CD4-positive, alpha-beta T cell treated with Interleukin-10 for 1 hour (primary cell): Measurements from ENCODE around the gene PDE4B.
"Not testable (repeated sequence)": the region's sequence is repeated elsewhere in the genome, so short reads cannot be mapped to it uniquely, and the experiment has no call there.

Experiments used
- DNase-seq: peaks from one replicate; pipeline ENCODE4 v3.0.0-alpha.2; 2020

The PDE4B gene

GRCh38 chr1:66069976-66070876 lies 277.5 kb downstream of the PDE4B start:
- no peak for DNase-seq

- DNase-seq, result no peak
These were observed 280.7 kb downstream of the PDE4B start for GRCh38 chr1:66073388-66073787.

- no peak for DNase-seq
These were observed 281.5 kb downstream of the PDE4B start for GRCh38 chr1:66074147-66074546.

- DNase-seq, result no peak
These were observed 285.7 kb downstream of the PDE4B start for GRCh38 chr1:66078412-66078811.

- no peak for DNase-seq
These were observed 290.3 kb downstream of the PDE4B start for GRCh38 chr1:66083003-66083402.

- no peak for DNase-seq
These were observed 291.7 kb downstream of the PDE4B start for GRCh38 chr1:66084442-66084841.

- no peak for DNase-seq
These were observed 292.9 kb downstream of the PDE4B start for GRCh38 chr1:66085600-66085999.

- DNase-seq, result no peak
These were observed 296.1 kb downstream of the PDE4B start for GRCh38 chr1:66088787-66089186.

- DNase-seq, result peak; percentile 27
These were observed 298.3 kb downstream of the PDE4B start for GRCh38 chr1:66090859-66091457.

GRCh38 chr1:66095190-66095589 lies 302.5 kb downstream of the PDE4B start:
- DNase-seq, result no peak

- DNase-seq, result not testable (repeated sequence)
These were observed 308.3 kb downstream of the PDE4B start for GRCh38 chr1:66100959-66101358.

GRCh38 chr1:66104076-66104475 lies 311.4 kb downstream of the PDE4B start:
- DNase-seq, result not testable (repeated sequence)

- DNase-seq, result no peak
These were observed 315.9 kb downstream of the PDE4B start for GRCh38 chr1:66108624-66109023.

- DNase-seq, result no peak
These were observed 320.2 kb downstream of the PDE4B start for GRCh38 chr1:66112744-66113400.

- DNase-seq, result no peak
These were observed 326.5 kb downstream of the PDE4B start for GRCh38 chr1:66119148-66119547.

- no peak for DNase-seq
These were observed 332.0 kb downstream of the PDE4B start for GRCh38 chr1:66124670-66125069.

- DNase-seq, result not testable (repeated sequence)
These were observed 335.9 kb downstream of the PDE4B start for GRCh38 chr1:66128641-66129040.

GRCh38 chr1:66132324-66132723 lies 339.6 kb downstream of the PDE4B start:
- DNase-seq, result no peak

- no peak for DNase-seq
These were observed 341.3 kb downstream of the PDE4B start for GRCh38 chr1:66134004-66134403.

GRCh38 chr1:66135161-66135560 lies 342.5 kb downstream of the PDE4B start:
- no peak for DNase-seq

GRCh38 chr1:66136423-66136822 lies 343.7 kb downstream of the PDE4B start:
- DNase-seq, result not testable (repeated sequence)

GRCh38 chr1:66137235-66137634 lies 344.5 kb downstream of the PDE4B start:
- DNase-seq, result no peak

- no peak for DNase-seq
These were observed 345.9 kb downstream of the PDE4B start for GRCh38 chr1:66138613-66139012.

GRCh38 chr1:66140072-66140471 lies 347.4 kb downstream of the PDE4B start:
- DNase-seq, result no peak
